ENCODE results near the gene UMODL1. TPM values are rescaled to one million over a fixed set of nuclear protein-coding genes. Genes with fewer than 3 reads are reported as not detected.

Gene UMODL1
- total and polyA plus RNA-seq, 8 donors = 0.10 to 0.69 (median 0.48) TPM; not detected in 1

DNA sequence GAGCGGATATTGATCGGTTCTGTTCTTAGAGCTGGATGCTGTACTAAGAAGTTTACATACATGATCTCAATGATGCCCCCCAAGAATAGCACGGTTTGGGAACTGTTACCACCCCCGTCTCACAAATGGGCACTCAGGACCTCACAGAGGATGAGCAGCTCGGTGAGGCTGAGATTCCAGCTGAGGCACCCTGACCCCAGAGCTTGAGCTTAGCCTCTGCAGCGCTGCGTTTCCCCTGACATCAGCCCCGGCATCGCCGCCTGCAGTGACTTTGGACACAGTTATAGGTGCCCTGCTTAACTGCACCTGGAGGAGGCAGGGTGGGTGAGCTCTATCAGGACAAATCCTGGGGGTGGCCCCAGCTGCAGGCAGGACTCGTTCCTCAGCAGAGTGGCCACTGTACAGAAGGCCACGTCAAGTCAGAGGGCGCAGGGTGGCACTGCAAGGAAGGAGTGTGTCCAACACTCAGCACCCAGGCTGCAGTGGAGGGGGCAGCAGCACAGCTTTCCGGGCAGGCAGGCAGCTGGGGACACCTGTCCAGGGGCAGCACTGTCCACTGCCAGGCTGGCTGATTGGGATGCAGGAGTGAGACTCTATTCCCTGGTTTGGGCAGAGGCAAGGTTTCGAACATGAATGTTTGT lies 82.0 kb downstream of the UMODL1 start:
- no peaks in the 10 kb centered on the region for H3K36me3 ChIP-seq
- peaks cover 0 to 5% of the 10 kb centered on the region in 2 donors for H3K27me3 ChIP-seq
- peak in 2 of 4 donors; percentile 25 to 70 for DNase-seq
- TF ChIP-seq, protein P1, sequence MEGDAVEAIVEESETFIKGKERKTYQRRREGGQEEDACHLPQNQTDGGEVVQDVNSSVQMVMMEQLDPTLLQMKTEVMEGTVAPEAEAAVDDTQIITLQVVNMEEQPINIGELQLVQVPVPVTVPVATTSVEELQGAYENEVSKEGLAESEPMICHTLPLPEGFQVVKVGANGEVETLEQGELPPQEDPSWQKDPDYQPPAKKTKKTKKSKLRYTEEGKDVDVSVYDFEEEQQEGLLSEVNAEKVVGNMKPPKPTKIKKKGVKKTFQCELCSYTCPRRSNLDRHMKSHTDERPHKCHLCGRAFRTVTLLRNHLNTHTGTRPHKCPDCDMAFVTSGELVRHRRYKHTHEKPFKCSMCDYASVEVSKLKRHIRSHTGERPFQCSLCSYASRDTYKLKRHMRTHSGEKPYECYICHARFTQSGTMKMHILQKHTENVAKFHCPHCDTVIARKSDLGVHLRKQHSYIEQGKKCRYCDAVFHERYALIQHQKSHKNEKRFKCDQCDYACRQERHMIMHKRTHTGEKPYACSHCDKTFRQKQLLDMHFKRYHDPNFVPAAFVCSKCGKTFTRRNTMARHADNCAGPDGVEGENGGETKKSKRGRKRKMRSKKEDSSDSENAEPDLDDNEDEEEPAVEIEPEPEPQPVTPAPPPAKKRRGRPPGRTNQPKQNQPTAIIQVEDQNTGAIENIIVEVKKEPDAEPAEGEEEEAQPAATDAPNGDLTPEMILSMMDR (IDR thresholded peaks at IDR 0.05) = no peak
- intact Hi-C loops (cut with DNase I) = no loop called here
- H3K4me1 ChIP-seq = peaks cover 11 to 12% of the 10 kb centered on the region in 2 donors
- no peaks in the 10 kb centered on the region for H3K9me3 ChIP-seq
- no peak overlapping the region for H3K27ac ChIP-seq
- ATAC-seq = no peak
- no peak overlapping the region for H3K4me3 ChIP-seq

DNA sequence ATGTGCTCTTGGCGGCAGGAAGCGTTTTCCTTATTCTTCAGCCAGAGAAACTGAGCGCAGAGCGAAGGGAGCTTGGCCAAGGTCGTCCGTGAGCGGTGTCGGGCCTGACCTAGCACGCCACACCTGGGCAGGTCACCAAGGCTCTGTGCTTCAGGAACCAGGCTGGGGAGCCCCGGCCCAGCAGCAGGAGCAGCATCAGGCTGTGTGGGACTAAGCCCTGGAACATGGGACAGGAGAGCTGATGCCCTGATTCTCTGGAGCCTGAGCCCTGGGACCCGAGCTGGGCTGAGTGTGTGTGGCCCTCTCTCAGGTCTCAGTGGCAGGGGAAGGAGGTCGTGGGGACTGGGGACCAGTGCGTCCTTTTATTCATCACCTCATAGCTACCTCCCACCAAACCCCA lies 82.6 kb downstream of the UMODL1 start:
- H3K27ac ChIP-seq = no peak overlapping the region
- peaks cover 11 to 12% of the 10 kb centered on the region in 2 donors for H3K4me1 ChIP-seq
- H3K4me3 ChIP-seq = no peak overlapping the region

DNA sequence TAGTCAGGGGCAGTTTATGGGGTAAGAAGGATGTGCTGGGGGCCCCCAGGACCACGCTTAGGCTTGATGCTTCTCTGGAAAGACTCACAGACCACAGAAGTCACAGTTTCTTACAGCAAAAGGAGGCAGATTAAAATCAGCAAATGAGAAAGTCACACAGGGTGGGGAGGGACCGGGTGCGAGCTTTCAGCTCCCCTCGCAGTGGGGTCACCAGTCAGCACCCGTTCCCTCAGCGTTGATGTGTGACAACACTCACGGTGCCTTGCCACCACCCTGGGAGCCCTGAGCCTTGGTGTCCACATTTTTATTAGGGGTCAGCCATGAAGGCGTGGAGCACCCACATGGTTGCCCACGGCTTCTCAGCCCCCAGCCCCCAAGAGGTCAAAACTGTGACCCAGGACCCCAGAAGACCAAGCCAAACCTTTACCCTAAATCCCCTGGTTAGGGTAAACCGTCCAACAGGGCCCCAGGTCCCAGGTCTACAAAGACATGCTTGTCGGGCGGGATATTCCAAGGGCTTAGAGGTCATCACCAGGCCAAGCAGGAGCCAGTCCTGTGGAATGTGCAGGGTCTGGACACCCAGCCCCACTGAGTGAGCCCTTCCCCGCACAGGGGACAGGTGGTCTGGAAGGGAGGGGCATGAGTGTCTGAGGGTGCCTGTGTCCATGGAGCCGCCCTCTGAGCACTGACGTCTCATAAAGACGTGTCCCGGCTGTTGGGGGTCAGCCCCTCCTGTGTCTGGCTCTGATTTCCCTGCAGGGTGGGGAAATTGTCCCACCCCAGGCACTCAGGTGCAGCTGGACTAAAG lies 83.3 kb downstream of the UMODL1 start:
- H3K27me3 ChIP-seq = peaks cover 0 to 7% of the 10 kb centered on the region in 2 donors
- intact Hi-C loops (cut with DNase I) = no loop called here
- ATAC-seq = no peak

More for the DNA sequence above, 82.6 kb downstream of the UMODL1 start:
- H3K27me3 ChIP-seq = peaks cover 0 to 5% of the 10 kb centered on the region in 2 donors
- TF ChIP-seq, protein P1 (IDR thresholded peaks at IDR 0.05) = no peak
- no peaks in the 10 kb centered on the region for H3K36me3 ChIP-seq
- ATAC-seq = peak; percentile 30
- H3K9me3 ChIP-seq = no peaks in the 10 kb centered on the region
- DNase-seq = peak in 1 of 4 donors; percentile 56
- intact Hi-C loops (cut with DNase I) = no loop called here

DNA sequence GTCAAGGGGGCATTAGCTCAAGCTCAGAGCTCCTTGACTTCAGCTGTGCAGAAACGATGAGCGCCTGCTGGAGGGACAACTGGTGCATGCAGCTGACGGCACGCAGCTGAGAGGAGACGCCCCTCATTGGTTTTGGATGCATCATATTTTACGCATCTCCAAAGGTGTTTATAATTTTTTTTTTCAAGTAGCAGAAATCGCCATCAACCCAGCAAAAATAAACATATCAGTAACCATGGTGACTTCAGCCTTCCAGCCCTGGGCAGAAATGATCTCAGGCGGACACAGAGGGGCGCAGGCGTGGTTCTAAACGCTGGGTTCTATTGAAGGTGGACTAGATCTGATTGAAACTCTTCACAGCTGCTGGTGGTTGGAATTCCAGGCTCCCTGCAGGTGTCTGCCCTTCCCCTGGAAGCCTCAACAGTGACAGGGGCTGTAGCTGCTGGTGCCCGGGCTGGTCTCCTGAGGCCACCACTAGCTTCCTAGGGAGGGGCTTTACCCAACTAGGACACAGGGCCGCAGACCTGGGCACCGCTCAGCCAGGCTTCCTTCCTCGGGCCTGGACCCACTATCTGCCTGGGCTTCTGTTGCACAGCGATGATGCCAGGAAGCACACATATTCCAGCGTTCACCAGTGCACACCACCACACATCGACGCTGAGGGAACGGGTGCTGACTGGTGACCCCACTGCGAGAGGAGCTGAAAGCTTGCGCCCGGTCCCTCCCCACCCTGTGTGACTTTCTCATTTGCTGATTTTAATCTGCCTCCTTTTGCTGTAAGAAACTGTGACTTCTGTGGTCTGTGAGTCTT lies 84.1 kb downstream of the UMODL1 start:
- H3K9me3 ChIP-seq = no peaks in the 10 kb centered on the region
- H3K36me3 ChIP-seq = no peaks in the 10 kb centered on the region
- H3K27ac ChIP-seq = no peak overlapping the region
- H3K4me1 ChIP-seq = peaks cover 11 to 12% of the 10 kb centered on the region in 2 donors
- TF ChIP-seq, protein P1 (IDR thresholded peaks at IDR 0.05) = no peak
- DNase-seq (peak in 1 of 4 donors; percentile 42), ATAC-seq (no peak)
- peaks cover 0 to 15% of the 10 kb centered on the region in 2 donors for H3K27me3 ChIP-seq
- no peak overlapping the region for H3K4me3 ChIP-seq
- intact Hi-C loops (cut with DNase I) = no loop called here

More for the DNA sequence above, 83.3 kb downstream of the UMODL1 start:
- H3K36me3 ChIP-seq = no peaks in the 10 kb centered on the region
- H3K27ac ChIP-seq = no peak overlapping the region
- H3K4me3 ChIP-seq = no peak overlapping the region
- peak in 1 of 4 donors; percentile 46 for DNase-seq
- no peaks in the 10 kb centered on the region for H3K9me3 ChIP-seq
- TF ChIP-seq, protein P1 (IDR thresholded peaks at IDR 0.05) = no peak
- H3K4me1 ChIP-seq = peaks cover 11 to 12% of the 10 kb centered on the region in 2 donors
